ENCODE measurements around the gene RAB40A. TPM values are rescaled to one million over a fixed set of nuclear protein-coding genes. Genes with fewer than 3 reads are reported as not detected.
"Not testable (repeated sequence)": the region's sequence is repeated elsewhere in the genome, so short reads cannot be mapped to it uniquely, and the experiment has no call there.

The RAB40A gene
- total RNA-seq, 1 experiment from 2014 or later = 0.04 TPM

GRCh38 chrX:103464072-103464773 lies 55.1 kb downstream of the RAB40A start:
- peak; percentile 9 for DNase-seq (ENCODE audit: low spot score)

DNA sequence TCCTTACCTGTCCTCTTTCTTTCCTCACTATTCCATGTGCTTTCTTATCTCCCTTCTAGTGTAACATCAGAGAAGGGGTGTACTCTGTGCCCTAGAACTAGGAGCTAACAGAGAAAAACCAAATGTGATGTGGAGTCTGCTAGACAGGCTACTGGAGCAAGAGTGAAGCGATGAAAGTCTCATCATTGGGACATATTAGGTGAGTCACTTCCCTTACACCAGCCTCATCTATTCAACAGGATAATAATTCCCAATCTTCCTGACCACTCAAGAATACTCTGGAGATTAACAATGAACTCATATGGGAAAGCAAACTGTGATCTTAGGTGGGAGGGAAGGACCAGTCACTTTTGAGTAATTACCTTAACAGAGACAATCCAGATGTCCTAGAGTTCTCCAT lies 58.1 kb downstream of the RAB40A start:
- DNase-seq (ENCODE audit: low spot score) = no peak

- DNase-seq (ENCODE audit: low spot score) = not testable (repeated sequence)
Observed at GRCh38 chrX:103460001-103460755, 59.1 kb downstream of the RAB40A start.

DNA sequence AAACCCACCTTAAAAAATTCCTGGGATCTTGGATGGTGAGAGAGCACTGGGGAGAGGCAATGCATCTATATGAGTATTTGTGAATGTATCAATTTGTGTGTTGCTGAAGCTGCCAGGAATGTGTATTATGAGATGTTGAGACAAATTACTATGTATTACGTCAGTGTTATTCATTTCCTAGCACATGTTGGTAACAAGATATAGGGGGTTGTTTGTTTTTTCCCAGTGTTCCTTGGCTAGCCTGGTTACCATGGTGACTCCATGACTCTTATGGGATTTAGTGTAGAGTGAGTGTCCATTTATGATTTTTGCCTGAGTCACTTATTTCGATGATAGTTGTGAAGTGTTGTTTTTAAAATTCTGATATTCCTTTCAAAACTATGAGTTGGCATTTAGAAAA lies 65.6 kb downstream of the RAB40A start:
- peak; percentile 62 for DNase-seq (ENCODE audit: low spot score)

Other genes with a start within 250 kb of the RAB40A start
- not detected in 2 replicates for gene TCEAL5, start 242.7 kb downstream of the RAB40A start, total RNA-seq (2014; rRNA removed; shearing (Covaris generic))
- 17.6 and 19.2 TPM in 2 replicates for gene BEX2, start 208.5 kb downstream of the RAB40A start, total RNA-seq (2014; rRNA removed; shearing (Covaris generic))
- gene TCEAL7, start 189.2 kb downstream of the RAB40A start, total RNA-seq (2014; rRNA removed; shearing (Covaris generic)) = 8.7 and 13.1 TPM in 2 replicates
- gene TCEAL9, start 163.0 kb downstream of the RAB40A start, total RNA-seq (2014; rRNA removed; shearing (Covaris generic)) = 116 and 141 TPM in 2 replicates
- gene BEX3, start 143.0 kb downstream of the RAB40A start, total RNA-seq (2014; rRNA removed; shearing (Covaris generic)) = 426 and 477 TPM in 2 replicates
- 61.2 and 67.6 TPM in 2 replicates for gene TCEAL4, start 66.0 kb upstream of the RAB40A start, total RNA-seq (2014; rRNA removed; shearing (Covaris generic))
- 20.4 and 20.9 TPM in 2 replicates for gene TCEAL3, start 88.5 kb upstream of the RAB40A start, total RNA-seq (2014; rRNA removed; shearing (Covaris generic))
- gene TCEAL1, start 109.5 kb upstream of the RAB40A start, total RNA-seq (2014; rRNA removed; shearing (Covaris generic)) = 16.4 and 27.4 TPM in 2 replicates
- gene MORF4L2, start 167.2 kb upstream of the RAB40A start, total RNA-seq (2014; rRNA removed; shearing (Covaris generic)) = 950 and 1,107 TPM in 2 replicates
- not detected in 2 replicates for gene TMEM31, start 191.4 kb upstream of the RAB40A start, total RNA-seq (2014; rRNA removed; shearing (Covaris generic))

All from H4 (cell line).